ENCODE data around the gene KIAA0319L.

DNA sequence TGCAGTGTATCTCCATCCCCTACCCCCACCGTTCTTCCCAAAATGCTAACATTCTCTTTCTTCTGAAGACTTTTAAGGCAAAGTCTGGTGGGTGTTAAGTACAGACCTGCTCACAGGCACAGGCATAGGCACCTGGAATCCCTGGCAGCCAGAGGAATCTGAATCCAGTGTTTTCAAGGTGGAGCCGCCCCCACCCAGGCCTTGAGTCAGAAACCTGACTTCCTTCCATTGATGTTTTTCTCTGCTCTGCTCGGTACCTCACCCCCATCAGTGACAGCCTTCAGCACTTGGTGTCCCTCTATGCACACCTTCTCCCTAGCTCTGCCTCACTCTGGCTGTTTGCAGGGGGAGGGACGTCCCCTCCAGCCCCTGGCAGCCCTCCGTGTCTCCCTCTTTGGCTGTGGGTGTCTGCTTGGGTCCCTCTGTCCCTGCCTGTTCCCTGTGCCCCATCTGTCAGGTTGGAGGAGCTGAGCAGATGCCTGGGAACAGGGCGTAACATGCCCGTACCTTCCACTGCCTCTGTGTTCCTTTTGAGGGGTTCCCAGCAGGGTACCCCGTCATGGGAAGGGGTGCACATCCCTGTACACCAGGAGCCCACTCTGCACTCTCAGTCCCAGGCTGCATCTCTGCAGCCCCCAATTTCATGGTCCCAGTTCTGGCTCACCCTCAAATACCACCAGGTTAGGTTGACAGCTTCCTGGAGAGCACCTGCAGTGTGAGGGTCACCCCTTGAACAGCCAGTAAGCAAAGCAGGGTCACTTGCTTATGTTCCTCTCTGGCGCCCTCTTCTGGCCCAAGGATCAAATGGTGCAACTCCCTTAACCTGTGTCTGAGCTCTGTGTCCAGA is 7.1 kb upstream of the KIAA0319L start:
- TF ChIP-seq POLR2AphosphoS5 (IDR thresholded peaks at IDR 0.05; ENCODE audit: low read depth, low read length) (no peak), POLR2A (IDR thresholded peaks at IDR 0.05; ENCODE audit: low read depth, low read length) (no peak), TAF1 (IDR thresholded peaks at IDR 0.05; ENCODE audit: borderline replicate concordance, low read depth, low read length) (no peak)
